SK-N-MC (cell line): ENCODE measurements around the gene SLC52A3.

ENCODE experiments used
- EZH2 ChIP-seq: fragments of 200-600 bp; sonication (generic); IDR thresholded peaks from one replicate; pipeline ENCODE4 v1.6.1; 2017; ENCODE audit warnings: antibody characterized with exemption
- POLR2AphosphoS5 ChIP-seq: IDR thresholded peaks from 2 replicates; pipeline ENCODE4 v1.6.1; 2012; ENCODE audit warnings: mild to moderate bottlenecking, low read depth, low read length, borderline replicate concordance

GRCh38 chr20:730005-730404, 38.3 kb downstream of the SLC52A3 start:
- TF ChIP-seq EZH2 (no peak), POLR2AphosphoS5 (no peak)
